ENCODE measurements around the gene UBE2Q2. TPM values are rescaled to one million over a fixed set of nuclear protein-coding genes. Genes with fewer than 3 reads are reported as not detected.

The UBE2Q2 gene
- total RNA-seq, 4 donors from 2014 or later = 39.8 to 49.5 (median 46.2) TPM

DNA sequence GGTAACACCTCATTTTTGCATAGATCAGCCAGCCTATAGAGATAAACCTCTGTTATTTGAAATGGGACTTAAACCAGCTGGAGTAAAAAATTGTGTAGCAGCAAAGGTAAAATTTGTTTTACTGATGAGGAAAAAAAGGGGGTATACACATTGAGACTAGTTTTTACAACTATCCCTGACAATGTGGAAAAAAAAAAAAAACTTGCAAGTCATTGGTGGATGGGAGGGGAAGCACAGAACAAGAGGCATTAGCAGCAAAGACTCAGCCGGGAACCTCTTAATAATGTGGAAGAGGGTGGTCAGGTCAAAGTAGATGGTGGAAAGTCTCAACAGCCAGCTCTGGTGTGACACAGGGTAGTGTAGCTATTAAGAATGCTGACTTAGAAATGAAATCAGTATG is 74.9 kb downstream of the UBE2Q2 start:
- Histone ChIP-seq H3K27me3 (no peaks in the 10 kb centered on the region), H3K4me1 (peaks cover 0 to 14% (median 0%) of the 10 kb centered on the region in 4 donors), H3K4me3 (no peak overlapping the region), H3K36me3 (peaks cover 2 to 59% (median 3%) of the 10 kb centered on the region in 3 donors), H3K9me3 (no peaks in the 10 kb centered on the region), H3K27ac (no peak overlapping the region)
- DNase-seq (ENCODE audit: low spot score in 2 of 2) = no peak
- TF ChIP-seq POLR2A (IDR thresholded peaks at IDR 0.05) (no peak), EP300 (IDR thresholded peaks at IDR 0.05) (no peak)
- TF ChIP-seq, protein P1, sequence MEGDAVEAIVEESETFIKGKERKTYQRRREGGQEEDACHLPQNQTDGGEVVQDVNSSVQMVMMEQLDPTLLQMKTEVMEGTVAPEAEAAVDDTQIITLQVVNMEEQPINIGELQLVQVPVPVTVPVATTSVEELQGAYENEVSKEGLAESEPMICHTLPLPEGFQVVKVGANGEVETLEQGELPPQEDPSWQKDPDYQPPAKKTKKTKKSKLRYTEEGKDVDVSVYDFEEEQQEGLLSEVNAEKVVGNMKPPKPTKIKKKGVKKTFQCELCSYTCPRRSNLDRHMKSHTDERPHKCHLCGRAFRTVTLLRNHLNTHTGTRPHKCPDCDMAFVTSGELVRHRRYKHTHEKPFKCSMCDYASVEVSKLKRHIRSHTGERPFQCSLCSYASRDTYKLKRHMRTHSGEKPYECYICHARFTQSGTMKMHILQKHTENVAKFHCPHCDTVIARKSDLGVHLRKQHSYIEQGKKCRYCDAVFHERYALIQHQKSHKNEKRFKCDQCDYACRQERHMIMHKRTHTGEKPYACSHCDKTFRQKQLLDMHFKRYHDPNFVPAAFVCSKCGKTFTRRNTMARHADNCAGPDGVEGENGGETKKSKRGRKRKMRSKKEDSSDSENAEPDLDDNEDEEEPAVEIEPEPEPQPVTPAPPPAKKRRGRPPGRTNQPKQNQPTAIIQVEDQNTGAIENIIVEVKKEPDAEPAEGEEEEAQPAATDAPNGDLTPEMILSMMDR (IDR thresholded peaks at IDR 0.05) = no peak
- WGBS, 2 donors = 84 to 85% methylated on average over 1 of the region's 1 CpG

DNA sequence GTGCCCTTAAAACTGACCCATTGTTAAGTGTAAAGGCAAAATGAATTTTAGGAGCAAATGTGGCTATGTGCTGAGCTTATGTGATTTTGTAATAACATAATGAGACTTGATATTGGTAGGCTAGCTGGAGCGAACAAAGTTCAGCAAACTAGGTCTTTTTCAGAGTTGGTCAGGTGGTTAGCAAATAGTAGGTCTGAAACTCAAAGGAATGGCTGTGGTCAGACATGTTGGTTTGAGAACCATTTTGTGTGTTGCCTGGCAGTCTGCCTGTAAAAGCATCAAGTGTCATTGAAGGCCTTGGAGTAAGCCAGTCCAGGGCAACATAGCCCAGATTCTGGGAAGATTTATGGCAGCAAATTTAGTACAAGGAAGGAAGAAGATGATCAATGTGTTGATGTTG is 76.8 kb downstream of the UBE2Q2 start:
- peaks cover under 1 to 43% (median under 1%) of the 10 kb centered on the region in 3 donors for H3K36me3 ChIP-seq
- WGBS, 2 donors = 100% methylated on average over 1 of the region's 1 CpG
- no peaks in the 10 kb centered on the region for H3K27me3 ChIP-seq
- H3K27ac ChIP-seq = no peak overlapping the region
- no peaks in the 10 kb centered on the region for H3K9me3 ChIP-seq
- H3K4me1 ChIP-seq = peaks cover 0 to 14% (median 0%) of the 10 kb centered on the region in 4 donors
- H3K4me3 ChIP-seq = no peak overlapping the region
- TF ChIP-seq POLR2A (IDR thresholded peaks at IDR 0.05) = no peak
- TF ChIP-seq, protein P1 (IDR thresholded peaks at IDR 0.05) = no peak
- no peak for TF ChIP-seq EP300 (IDR thresholded peaks at IDR 0.05)
- DNase-seq (ENCODE audit: low spot score in 2 of 2) = no peak

DNA sequence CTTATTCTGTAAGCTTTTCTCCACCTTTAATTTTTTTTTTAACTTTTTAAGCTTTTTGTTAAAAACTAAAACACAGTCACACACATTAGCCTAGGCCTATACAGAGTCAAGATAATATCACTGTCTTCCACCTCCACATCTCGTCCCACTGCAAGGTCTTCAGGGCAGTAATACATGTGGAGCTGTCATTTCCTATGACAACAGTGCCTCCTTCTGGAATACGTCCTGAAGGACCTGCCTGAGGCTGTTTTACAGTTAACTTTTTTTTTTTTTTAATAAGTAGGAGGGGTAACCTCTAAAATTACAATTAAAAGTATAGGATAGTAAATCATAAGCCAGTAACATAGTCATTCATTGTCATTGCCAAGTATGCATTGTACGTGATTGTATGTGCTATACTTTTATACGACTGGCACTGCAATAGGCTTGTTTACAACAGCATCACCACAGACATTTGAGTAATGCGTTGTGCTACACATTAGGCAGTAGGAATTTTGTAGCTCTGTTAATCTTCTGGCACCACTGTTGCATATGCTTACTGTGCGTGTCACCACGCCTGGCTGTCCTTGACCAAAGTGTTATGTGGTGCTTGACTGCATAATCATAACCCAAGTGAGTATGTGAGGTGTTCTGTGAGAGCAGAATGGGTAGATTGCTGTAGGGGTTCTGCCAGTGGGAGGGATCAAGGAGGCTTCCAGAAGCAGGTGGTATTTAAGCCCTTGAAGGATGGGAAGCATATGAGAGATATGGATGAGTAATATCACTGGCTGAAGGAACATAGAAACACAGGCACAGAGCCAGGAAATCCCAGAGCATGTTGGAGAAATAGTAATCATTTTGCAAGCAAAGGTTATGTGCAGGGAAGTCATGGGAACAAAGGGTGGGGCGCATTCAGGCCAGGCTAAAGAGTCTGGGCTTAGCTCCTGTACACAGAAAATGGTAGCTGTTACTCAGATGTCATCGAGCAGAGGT is 78.8 kb downstream of the UBE2Q2 start:
- DNase-seq (ENCODE audit: low spot score in 2 of 2) = peak; percentile 21 to 74
- no peaks in the 10 kb centered on the region for H3K9me3 ChIP-seq
- peaks cover 0 to 22% (median 0%) of the 10 kb centered on the region in 4 donors for H3K4me1 ChIP-seq
- 70 to 71% methylated on average over 9 of the region's 9 CpGs for WGBS, 2 donors
- H3K27ac ChIP-seq = peak overlapping the region in 2 of 4 donors; percentile 17 to 56
- TF ChIP-seq POLR2A (IDR thresholded peaks at IDR 0.05) = no peak
- TF ChIP-seq EP300 (IDR thresholded peaks at IDR 0.05) = peak in 1 of 2 donors; percentile 58
- TF ChIP-seq, protein P1 (IDR thresholded peaks at IDR 0.05) = peak in 1 of 5 experiments; percentile 14
- H3K36me3 ChIP-seq = peaks cover 0 to 37% (median 0%) of the 10 kb centered on the region in 3 donors
- no peak overlapping the region for H3K4me3 ChIP-seq
- H3K27me3 ChIP-seq = no peaks in the 10 kb centered on the region

DNA sequence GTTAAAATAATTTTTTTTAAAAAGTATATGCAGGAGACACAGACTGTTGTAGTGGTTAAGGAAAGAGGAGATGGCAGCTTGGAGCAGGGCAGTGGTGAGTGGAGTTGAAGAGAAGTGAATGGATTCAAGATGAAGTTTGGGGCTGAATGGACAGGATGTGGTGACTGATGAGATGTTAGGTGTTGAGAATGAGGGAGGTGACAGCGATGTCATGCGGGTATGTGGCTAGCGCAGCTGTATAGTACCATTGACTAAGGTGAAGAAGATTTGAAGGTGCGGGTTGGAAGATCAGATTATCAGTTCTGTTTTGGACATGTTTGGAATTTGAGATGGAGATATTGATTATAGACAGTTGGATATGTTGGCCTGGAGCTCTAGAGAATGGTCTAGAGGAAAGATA is 80.5 kb downstream of the UBE2Q2 start:
- no peak for DNase-seq (ENCODE audit: low spot score in 2 of 2)
- Histone ChIP-seq H3K36me3 (peaks cover 0 to 28% (median 0%) of the 10 kb centered on the region in 3 donors), H3K27ac (no peak overlapping the region), H3K4me1 (peaks cover 0 to 22% (median 0%) of the 10 kb centered on the region in 4 donors), H3K9me3 (no peaks in the 10 kb centered on the region), H3K4me3 (no peak overlapping the region), H3K27me3 (no peaks in the 10 kb centered on the region)
- no peak for TF ChIP-seq EP300 (IDR thresholded peaks at IDR 0.05)
- TF ChIP-seq POLR2A (IDR thresholded peaks at IDR 0.05) = no peak
- TF ChIP-seq, protein P1 (IDR thresholded peaks at IDR 0.05) = no peak
- whole genome bisulfite sequencing, 2 donors = 96 to 97% methylated on average over 4 of the region's 4 CpGs

DNA sequence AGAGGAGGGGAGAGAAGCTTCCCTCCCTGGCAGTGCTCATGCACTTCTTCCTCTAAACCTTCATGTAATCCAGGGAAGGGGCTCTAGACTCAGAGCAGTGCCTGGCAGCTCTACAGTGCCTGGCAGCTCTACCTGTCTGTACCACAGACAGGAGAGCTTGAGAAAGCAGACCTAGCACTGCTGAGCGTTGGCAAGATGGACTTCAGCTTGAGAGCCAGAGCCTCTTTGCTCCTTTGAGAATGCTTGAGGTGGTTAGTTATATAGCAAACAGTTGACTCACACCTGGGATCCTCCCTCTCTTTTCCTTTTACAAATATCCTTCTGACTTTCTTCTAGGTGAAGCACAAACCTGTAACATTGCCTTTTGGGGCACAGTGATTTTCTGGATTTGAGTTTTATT is 81.3 kb downstream of the UBE2Q2 start:
- no peak overlapping the region for H3K4me3 ChIP-seq
- H3K9me3 ChIP-seq = no peaks in the 10 kb centered on the region
- peaks cover 0 to 22% (median 0%) of the 10 kb centered on the region in 4 donors for H3K4me1 ChIP-seq
- no peak for DNase-seq (ENCODE audit: low spot score in 2 of 2)
- H3K27me3 ChIP-seq = no peaks in the 10 kb centered on the region
- WGBS, 2 donors = 70 to 89% methylated on average over 1 of the region's 1 CpG
- H3K36me3 ChIP-seq = peaks cover 0 to 20% (median 0%) of the 10 kb centered on the region in 3 donors
- no peak overlapping the region for H3K27ac ChIP-seq
- no peak for TF ChIP-seq POLR2A (IDR thresholded peaks at IDR 0.05)
- no peak for TF ChIP-seq EP300 (IDR thresholded peaks at IDR 0.05)
- TF ChIP-seq, protein P1 (IDR thresholded peaks at IDR 0.05) = no peak
